Caco-2 (cell line): ENCODE results near the gene ELFN1. TPM values are rescaled to one million over a fixed set of nuclear protein-coding genes. Genes with fewer than 3 reads are reported as not detected.

ENCODE experiments used
- BruUV-seq: library from RNA; stranded (reverse); fragments of 400-500 nt; replicated peaks from 2 replicates; lab custom pipeline; 2021; lab: Mats Ljungman, UMichigan
- CTCF ChIA-PET: fragments of 300-600 bp; sonication (Branson Sonifier 250); formaldehyde crosslinking; loops from one replicate; lab custom pipeline; 2022; ENCODE audit warnings: antibody characterized with exemption; lab: Charles Lee
- POLR2A ChIA-PET: fragments of 300-600 bp; sonication (Branson Sonifier 250); formaldehyde crosslinking; loops from one replicate; lab custom pipeline; 2022; ENCODE audit warnings: antibody characterized with exemption; lab: Charles Lee
- DNase-seq, 2 experiments: peaks; one replicate each; pipeline versions ENCODE4 v3.0.0 to v3.0.0-alpha.2; 2020 to 2022
- H3K27me3 ChIP-seq: replicated peaks from 2 replicates; pipeline ENCODE4 v1.6.0; 2011; ENCODE audit warnings: low read length; ENCODE audit not compliant: control insufficient read depth, insufficient read depth
- H3K36me3 ChIP-seq: 2 replicates; pipeline ENCODE4 v1.5.1; 2011; ENCODE audit warnings: low read length; ENCODE audit not compliant: control insufficient read depth, insufficient read depth
- H3K4me1 ChIP-seq: fragments of 250-450 bp; sonication (Bioruptor Pico); 2 replicates; pipeline ENCODE4 v1.5.1; 2020; ENCODE audit warnings: mild to moderate bottlenecking
- H3K4me3 ChIP-seq: 2 replicates; pipeline ENCODE4 v1.5.1; 2011; ENCODE audit warnings: low read depth, mild to moderate bottlenecking, control low read depth, low read length
- H3K9me3 ChIP-seq: fragments of 250-450 bp; sonication (Bioruptor Pico); 2 replicates; pipeline ENCODE4 v1.5.1; 2020; ENCODE audit warnings: mild to moderate bottlenecking, moderate library complexity
- H3K27ac Mint-ChIP-seq: one replicate; pipeline ENCODE4 v1.8.0; 2022; ENCODE audit warnings: mixed read lengths; ENCODE audit not compliant: unreplicated experiment
- H3K27me3 Mint-ChIP-seq: one replicate; pipeline ENCODE4 v1.8.0; 2022; ENCODE audit warnings: mixed read lengths; ENCODE audit not compliant: insufficient read depth, unreplicated experiment
- H3K36me3 Mint-ChIP-seq: one replicate; pipeline ENCODE4 v1.8.0; 2022; ENCODE audit warnings: mild to moderate bottlenecking, mixed read lengths; ENCODE audit not compliant: insufficient read depth, unreplicated experiment
- H3K4me1 Mint-ChIP-seq: one replicate; pipeline ENCODE4 v1.8.0; 2022; ENCODE audit warnings: low read depth, mixed read lengths; ENCODE audit not compliant: unreplicated experiment
- H3K4me3 Mint-ChIP-seq: one replicate; pipeline ENCODE4 v1.8.0; 2022; ENCODE audit warnings: mild to moderate bottlenecking, moderate library complexity, mixed read lengths; ENCODE audit not compliant: unreplicated experiment
- H3K9me3 Mint-ChIP-seq: one replicate; pipeline ENCODE4 v1.8.0; 2022; ENCODE audit warnings: mixed read lengths; ENCODE audit not compliant: unreplicated experiment
- intact Hi-C: fragments of 100-400 bp; cut with micrococcal nuclease; formaldehyde crosslinking; loops from one replicate; pipeline ENCODE4 v1.10.0; 2022; ENCODE audit not compliant: unreplicated experiment
- total RNA-seq: library from RNA; stranded (reverse); gene quantifications from 2 replicates; pipeline ENCODE4 v1.2.3, GENCODE V29; 2022
- TF ChIP-seq, protein P1 (sequence below), 2 experiments: fragments of 200-600 bp in 1 of 2; IDR thresholded peaks; 1 replicate in 1 of 2; 2 replicates in 1 of 2; pipeline versions ENCODE4 v1.5.1 to v1.8.0; 2011 to 2022; ENCODE audit warnings: antibody characterized with exemption in 1 of 2, control low read depth in 1 of 2, inconsistent platforms in 1 of 2, low read depth in 1 of 2, low read length in 1 of 2, mild to moderate bottlenecking in 1 of 2, moderate library complexity in 1 of 2; ENCODE audit not compliant: insufficient read depth in 1 of 2, severe bottlenecking in 1 of 2, unreplicated experiment in 1 of 2

Gene ELFN1
- total RNA-seq, 1 experiment from 2014 or later: 2.3 TPM

- Mint-ChIP-seq H3K9me3 (no peaks in the 10 kb centered on the region), H3K27ac (no peak overlapping the region), H3K36me3 (no peaks in the 10 kb centered on the region), H3K4me1 (peaks cover 7% of the 10 kb centered on the region), H3K4me3 (peak overlapping the region; percentile 70), H3K27me3 (peaks cover 14% of the 10 kb centered on the region)
- intact Hi-C loops: no loop called here
- Histone ChIP-seq H3K9me3 (no peaks in the 10 kb centered on the region), H3K27me3 (peaks cover 5% of the 10 kb centered on the region), H3K36me3 (no peaks in the 10 kb centered on the region), H3K4me1 (peaks cover 32% of the 10 kb centered on the region), H3K4me3 (peak overlapping the region; percentile 19)
- ChIA-PET POLR2A (no interaction called here), CTCF (interaction anchor here (0.6 to 1.1 kb wide), 2 partner anchors 91 to 356 kb away, joined by 3 read pairs; no protein-coding TSS in a partner anchor)
- TF ChIP-seq, protein P1, sequence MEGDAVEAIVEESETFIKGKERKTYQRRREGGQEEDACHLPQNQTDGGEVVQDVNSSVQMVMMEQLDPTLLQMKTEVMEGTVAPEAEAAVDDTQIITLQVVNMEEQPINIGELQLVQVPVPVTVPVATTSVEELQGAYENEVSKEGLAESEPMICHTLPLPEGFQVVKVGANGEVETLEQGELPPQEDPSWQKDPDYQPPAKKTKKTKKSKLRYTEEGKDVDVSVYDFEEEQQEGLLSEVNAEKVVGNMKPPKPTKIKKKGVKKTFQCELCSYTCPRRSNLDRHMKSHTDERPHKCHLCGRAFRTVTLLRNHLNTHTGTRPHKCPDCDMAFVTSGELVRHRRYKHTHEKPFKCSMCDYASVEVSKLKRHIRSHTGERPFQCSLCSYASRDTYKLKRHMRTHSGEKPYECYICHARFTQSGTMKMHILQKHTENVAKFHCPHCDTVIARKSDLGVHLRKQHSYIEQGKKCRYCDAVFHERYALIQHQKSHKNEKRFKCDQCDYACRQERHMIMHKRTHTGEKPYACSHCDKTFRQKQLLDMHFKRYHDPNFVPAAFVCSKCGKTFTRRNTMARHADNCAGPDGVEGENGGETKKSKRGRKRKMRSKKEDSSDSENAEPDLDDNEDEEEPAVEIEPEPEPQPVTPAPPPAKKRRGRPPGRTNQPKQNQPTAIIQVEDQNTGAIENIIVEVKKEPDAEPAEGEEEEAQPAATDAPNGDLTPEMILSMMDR (IDR thresholded peaks at IDR 0.05; ENCODE audit: insufficient read depth in 1 of 2, low read depth in 1 of 2, low read length in 1 of 2, severe bottlenecking in 1 of 2, unreplicated experiment in 1 of 2): no peak
- peak; percentile 29 to 45 for DNase-seq
- no TSS peak for BruUV-seq
Observed at GRCh38 chr7:1667566-1668395, 2.3 kb upstream of the ELFN1 start.

- TF ChIP-seq, protein P1 (IDR thresholded peaks at IDR 0.05; ENCODE audit: insufficient read depth in 1 of 2, low read depth in 1 of 2, low read length in 1 of 2, severe bottlenecking in 1 of 2, unreplicated experiment in 1 of 2): no peak
- peaks cover 3% of the 10 kb centered on the region for H3K27me3 ChIP-seq
- H3K4me3 ChIP-seq: no peak overlapping the region
- Mint-ChIP-seq H3K9me3 (no peaks in the 10 kb centered on the region), H3K27me3 (peaks cover 14% of the 10 kb centered on the region), H3K27ac (no peak overlapping the region), H3K4me1 (peaks cover 3% of the 10 kb centered on the region), H3K36me3 (no peaks in the 10 kb centered on the region), H3K4me3 (peak overlapping the region; percentile 70)
- H3K36me3 ChIP-seq: no peaks in the 10 kb centered on the region
- H3K9me3 ChIP-seq: no peaks in the 10 kb centered on the region
- CTCF ChIA-PET: interaction anchor here (0.6 kb wide), 1 partner anchor 254 kb away, joined by 4 read pairs; no protein-coding TSS in a partner anchor
- DNase-seq: peak in 1 of 2 experiments; percentile 45
- H3K4me1 ChIP-seq: peaks cover 32% of the 10 kb centered on the region
- POLR2A ChIA-PET: no interaction called here
- BruUV-seq: no TSS peak
- intact Hi-C loops: no loop called here
Observed at GRCh38 chr7:1668396-1669063, 1.5 kb upstream of the ELFN1 start.
